ENCODE measurements around the gene RELN.

RELN gene

DNA sequence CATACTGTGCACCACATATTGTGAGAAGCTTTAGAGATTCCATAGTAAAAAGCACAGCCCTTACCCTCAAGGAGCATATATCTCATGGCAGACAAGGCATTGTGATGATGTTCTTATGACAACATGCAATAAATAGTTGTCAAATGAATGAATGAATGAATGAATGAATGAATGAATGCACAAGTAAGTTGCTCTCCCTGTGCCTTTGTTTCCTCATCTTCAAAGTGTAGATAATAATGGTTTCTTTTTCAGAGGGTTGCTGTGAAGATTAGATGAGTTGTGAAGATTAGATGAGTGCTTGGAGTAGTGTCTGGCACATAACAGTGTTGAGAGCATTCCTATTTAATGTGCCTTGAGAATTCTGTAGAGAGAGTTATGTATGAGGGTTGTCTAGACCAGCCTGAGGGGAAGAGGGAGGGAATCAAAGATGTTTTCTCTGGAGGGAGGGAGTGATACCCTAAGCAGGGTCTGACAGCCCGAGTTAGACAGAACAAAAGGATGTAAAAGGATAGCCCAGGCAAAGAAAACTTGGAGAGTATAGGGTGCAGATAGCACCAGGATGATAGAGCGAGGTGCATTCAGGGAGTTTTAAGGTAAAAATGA lies 217.2 kb downstream of the RELN start:
- CTCF ChIA-PET, result interaction anchor here (0.6 kb wide), 1 partner anchor 20 kb away, joined by 5 read pairs; no protein-coding TSS in a partner anchor
- DNase-seq (ENCODE audit: low spot score), result no peak
- TF ChIP-seq, protein P1, sequence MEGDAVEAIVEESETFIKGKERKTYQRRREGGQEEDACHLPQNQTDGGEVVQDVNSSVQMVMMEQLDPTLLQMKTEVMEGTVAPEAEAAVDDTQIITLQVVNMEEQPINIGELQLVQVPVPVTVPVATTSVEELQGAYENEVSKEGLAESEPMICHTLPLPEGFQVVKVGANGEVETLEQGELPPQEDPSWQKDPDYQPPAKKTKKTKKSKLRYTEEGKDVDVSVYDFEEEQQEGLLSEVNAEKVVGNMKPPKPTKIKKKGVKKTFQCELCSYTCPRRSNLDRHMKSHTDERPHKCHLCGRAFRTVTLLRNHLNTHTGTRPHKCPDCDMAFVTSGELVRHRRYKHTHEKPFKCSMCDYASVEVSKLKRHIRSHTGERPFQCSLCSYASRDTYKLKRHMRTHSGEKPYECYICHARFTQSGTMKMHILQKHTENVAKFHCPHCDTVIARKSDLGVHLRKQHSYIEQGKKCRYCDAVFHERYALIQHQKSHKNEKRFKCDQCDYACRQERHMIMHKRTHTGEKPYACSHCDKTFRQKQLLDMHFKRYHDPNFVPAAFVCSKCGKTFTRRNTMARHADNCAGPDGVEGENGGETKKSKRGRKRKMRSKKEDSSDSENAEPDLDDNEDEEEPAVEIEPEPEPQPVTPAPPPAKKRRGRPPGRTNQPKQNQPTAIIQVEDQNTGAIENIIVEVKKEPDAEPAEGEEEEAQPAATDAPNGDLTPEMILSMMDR (conservative IDR thresholded peaks at IDR 0.05; ENCODE audit: low read depth), result no peak

DNA sequence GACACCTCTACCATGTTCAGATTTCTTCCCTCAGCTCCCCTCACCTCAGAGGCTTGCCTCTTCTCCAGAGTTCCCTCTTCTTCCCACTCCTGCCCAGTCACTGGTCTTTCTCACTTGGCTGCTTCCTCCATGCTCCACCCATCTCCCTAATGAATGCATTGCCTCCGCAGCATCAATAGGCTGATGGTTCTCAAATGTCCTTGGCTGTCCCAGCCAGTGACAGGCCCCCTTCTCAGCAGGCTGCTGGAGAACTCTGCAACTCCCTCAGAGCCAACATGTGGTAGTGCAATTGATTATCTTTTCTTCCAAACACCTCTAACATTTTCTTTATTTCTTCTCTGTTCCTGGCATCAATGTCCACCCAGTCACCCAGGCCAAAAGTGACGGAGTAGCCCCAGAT lies 218.2 kb downstream of the RELN start:
- POLR2A ChIA-PET (ENCODE audit: low non-redundant PET), result no interaction called here
- DNase-seq (ENCODE audit: low spot score), result no peak
- CTCF ChIA-PET, result no interaction called here
- TF ChIP-seq, protein P1 (conservative IDR thresholded peaks at IDR 0.05; ENCODE audit: low read depth), result no peak
- H3K27ac ChIP-seq, result no peak overlapping the region

More for the DNA sequence above, 217.2 kb downstream of the RELN start:
- POLR2A ChIA-PET (ENCODE audit: low non-redundant PET), result no interaction called here
- no peak overlapping the region for H3K27ac ChIP-seq

DNA sequence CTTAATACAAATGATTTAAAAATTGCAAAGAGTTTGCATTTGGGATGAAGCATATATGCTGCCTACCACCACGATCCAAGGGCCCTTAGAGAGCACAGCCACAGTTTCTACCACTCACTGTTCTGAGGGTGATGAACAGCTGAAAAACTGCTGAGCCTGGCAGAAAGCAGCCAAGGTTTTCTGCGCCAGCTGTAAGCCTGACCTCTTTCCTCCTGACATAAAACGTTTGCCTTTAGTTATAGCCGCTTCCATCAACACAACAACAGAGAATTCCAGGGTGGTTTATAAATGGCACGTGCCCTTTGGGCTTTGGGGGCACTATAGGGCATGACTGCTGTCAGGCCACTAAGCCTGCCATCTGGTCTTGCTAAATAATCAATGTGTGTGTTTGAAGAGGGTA lies 222.8 kb downstream of the RELN start:
- CTCF ChIA-PET, result no interaction called here
- POLR2A ChIA-PET (ENCODE audit: low non-redundant PET), result no interaction called here
- H3K27ac ChIP-seq, result no peak overlapping the region
- DNase-seq (ENCODE audit: low spot score), result no peak
- TF ChIP-seq, protein P1 (conservative IDR thresholded peaks at IDR 0.05; ENCODE audit: low read depth), result no peak

DNA sequence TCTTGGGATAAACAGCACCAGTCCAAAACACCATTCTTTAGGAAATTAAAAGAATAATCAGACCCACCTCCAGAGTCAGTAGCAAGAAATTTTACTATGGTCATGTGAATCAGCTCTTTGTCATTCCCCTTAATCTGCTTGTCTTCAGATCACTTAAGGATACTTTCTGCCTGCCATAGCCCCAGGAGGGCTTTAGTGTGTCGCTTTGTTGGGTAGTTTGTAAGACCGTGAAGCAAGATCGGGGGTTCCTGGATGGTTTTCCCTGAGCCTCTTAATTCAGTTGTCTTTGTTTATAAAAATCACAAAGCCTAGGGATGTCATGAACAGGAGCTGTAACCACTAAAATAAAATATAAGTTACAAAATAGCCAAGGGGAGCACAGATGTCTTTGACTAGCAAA lies 223.6 kb downstream of the RELN start:
- no peak overlapping the region for H3K27ac ChIP-seq
- ChIA-PET POLR2A (ENCODE audit: low non-redundant PET) (no interaction called here), CTCF (no interaction called here)
- TF ChIP-seq, protein P1 (conservative IDR thresholded peaks at IDR 0.05; ENCODE audit: low read depth), result no peak
- DNase-seq (ENCODE audit: low spot score), result no peak

DNA sequence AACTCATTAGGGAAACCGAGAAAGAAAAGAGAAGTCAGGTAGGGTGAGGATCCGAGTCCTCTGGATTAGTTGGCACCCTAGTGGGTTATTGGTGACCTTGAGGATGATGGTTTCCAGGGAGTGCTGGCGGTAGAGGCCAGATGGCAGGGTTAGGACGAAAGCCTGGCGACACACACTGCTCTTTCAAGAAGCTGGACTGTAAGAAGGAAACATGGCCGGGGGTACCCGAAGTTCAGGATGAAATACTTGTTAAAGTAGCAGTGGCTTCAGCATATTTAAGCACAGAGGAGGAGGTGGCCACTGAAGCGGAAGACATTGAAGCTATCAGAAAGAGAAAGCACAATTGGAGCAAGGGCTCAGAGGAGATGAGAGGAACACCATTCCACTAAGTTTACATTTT lies 224.6 kb downstream of the RELN start:
- TF ChIP-seq, protein P1 (conservative IDR thresholded peaks at IDR 0.05; ENCODE audit: low read depth), result no peak
- ChIA-PET POLR2A (ENCODE audit: low non-redundant PET) (no interaction called here), CTCF (no interaction called here)

DNA sequence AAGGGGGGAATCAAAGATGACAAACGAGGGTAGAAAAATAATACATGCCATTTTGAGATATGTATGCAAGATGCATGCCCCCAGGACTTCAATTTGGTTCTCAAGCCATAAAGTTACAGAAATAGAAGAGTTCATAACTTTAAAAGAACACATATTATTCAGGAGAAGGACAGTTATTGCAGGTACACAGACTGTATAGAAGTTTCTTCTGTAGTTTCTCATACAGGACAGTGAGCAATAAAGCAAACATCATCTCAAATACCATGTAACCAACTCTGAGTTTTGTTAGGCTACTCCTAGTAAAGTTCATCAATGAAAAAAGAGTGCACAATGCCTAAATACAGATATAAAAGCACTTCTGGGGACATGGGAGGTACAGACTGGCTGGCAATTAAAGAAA lies 226.6 kb downstream of the RELN start:
- TF ChIP-seq, protein P1 (conservative IDR thresholded peaks at IDR 0.05; ENCODE audit: low read depth), result no peak
- POLR2A ChIA-PET (ENCODE audit: low non-redundant PET), result no interaction called here
- CTCF ChIA-PET, result no interaction called here
- H3K27ac ChIP-seq, result no peak overlapping the region
- no peak for DNase-seq (ENCODE audit: low spot score)

More for the DNA sequence above, 224.6 kb downstream of the RELN start:
- no peak for DNase-seq (ENCODE audit: low spot score)
- H3K27ac ChIP-seq, result no peak overlapping the region

Data from RWPE1 (cell line).